Heart left ventricle (tissue), 13 donors: ENCODE data around the gene CARTPT.

Experiments
- CTCF ChIP-seq, 12 donors: fragments of 200-600 bp; sonication (generic) in 4 of 12; IDR thresholded peaks; one replicate each; pipeline versions ENCODE4 v1.5.0 to v1.8.0; 2018 to 2022; ENCODE audit warnings: antibody characterized with exemption in 12 of 12, mild to moderate bottlenecking in 5 of 12
- POLR2A ChIP-seq, 2 donors: fragments of 450-650 bp; IDR thresholded peaks; one replicate each; pipeline ENCODE4 v1.6.1; 2017; ENCODE audit warnings: antibody characterized with exemption in 2 of 2, mild to moderate bottlenecking in 2 of 2, moderate library complexity in 2 of 2
- donor health status: ischemic (EF 13 %, LVEDD 7.1; RV severe dilation, severe dysfunction).
- donor health status: DM: no; HTN: yes; CAD: no.
- donor health status: DM: no; HTN: no; CAD: no.
- donor health status: ischemic (EF 25% LVEDD 6.9; RV normal size, moderate dysfunction).
- donor health status: ischemic (EF 25% LVEDD 5.7; RV mildly dilated, moderate dysfunction).
- donor health status: ischemic (EF 35%, LVEDD 5.7; RV mildly dilated, moderate dysfunction).
- donor health status: nonischemic (EF 11% LVEDD 7.7; RV severe dilation, severe dysfunction).
- donor health status: DM: yes; HTN: yes; CAD: no.
- donor health status: PGD.
- donor health status: ischemic (EF 29% LVEDD 5.4; RV normal size, mild dysfunction).
- donor health status: nonischemic (EF 23%, LVEDD 6.1; RV moderate dilation, normal function).

- TF ChIP-seq POLR2A (IDR thresholded peaks at IDR 0.05) (no peak), CTCF (IDR thresholded peaks at IDR 0.05) (no peak)
Measured at GRCh38 chr5:71705421-71705820, 13.7 kb upstream of the CARTPT start.
